ENCODE data around the gene DIO3.

- no peak for TF ChIP-seq CTCF (IDR thresholded peaks at IDR 0.05)
- TF ChIP-seq POLR2A (IDR thresholded peaks at IDR 0.05), result no peak
Measured at GRCh38 chr14:101577221-101577909, 16.1 kb downstream of the DIO3 start.
